Fibroblast of upper back skin (primary cell): ENCODE measurements around the gene RBMY1A1.
"Not testable (repeated sequence)": the region's sequence is repeated elsewhere in the genome, so short reads cannot be mapped to it uniquely, and the experiment has no call there.

ENCODE experiments used
- DNase-seq: peaks from one replicate; pipeline ENCODE4 v3.0.0-alpha.2; 2013

The RBMY1A1 gene

GRCh38 chrY:21534579-21534978, at the start of gene RBMY1A1:
RBMY1A1 (plus strand) TSS chrY:21534879; CDS start chrY:21536892, 2,013 bp downstream.
- not testable (repeated sequence) for DNase-seq

GRCh38 chrY:21511038-21511437, 23.6 kb upstream of the RBMY1A1 start, which contains the start of gene RBMY1B:
RBMY1B (plus strand) TSS chrY:21511338; CDS start chrY:21513351, 2,013 bp downstream.
- not testable (repeated sequence) for DNase-seq

DNA sequence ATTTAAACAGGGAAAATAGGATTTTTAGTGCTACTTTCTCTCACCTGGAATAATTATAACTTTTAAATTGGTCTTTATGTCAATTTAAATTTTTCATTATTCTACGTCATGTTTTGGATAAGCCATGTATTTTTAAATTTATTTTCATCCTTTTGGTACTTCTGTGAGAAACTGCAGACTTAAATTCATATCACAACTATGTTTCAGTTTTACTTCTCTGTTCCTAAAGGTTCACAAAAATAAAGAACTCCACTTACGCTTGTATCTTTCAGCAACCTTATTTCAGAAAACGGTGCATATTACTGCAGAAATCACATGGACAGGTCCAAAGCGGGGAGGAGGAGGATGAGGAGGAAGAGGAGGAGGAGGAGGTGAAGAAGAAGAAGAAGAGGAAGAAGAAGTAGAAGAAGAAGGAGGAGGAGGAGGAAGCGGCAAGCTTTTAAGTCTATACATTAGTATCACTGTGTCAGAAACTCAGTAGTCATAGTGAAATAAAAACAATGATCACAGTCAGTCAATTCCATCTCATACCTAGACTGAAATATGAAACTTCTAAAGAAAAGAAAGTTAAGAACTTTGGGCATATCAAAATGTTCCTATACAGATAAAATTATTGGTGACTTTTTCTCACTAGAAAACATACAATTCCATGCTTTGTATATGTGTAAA, 24.8 kb downstream of the RBMY1A1 start:
- DNase-seq = not testable (repeated sequence)

- DNase-seq = no peak
These were observed 50.8 kb downstream of the RBMY1A1 start for GRCh38 chrY:21585449-21585848.

- DNase-seq = not testable (repeated sequence)
These were observed 51.8 kb downstream of the RBMY1A1 start for GRCh38 chrY:21586454-21586853.

DNA sequence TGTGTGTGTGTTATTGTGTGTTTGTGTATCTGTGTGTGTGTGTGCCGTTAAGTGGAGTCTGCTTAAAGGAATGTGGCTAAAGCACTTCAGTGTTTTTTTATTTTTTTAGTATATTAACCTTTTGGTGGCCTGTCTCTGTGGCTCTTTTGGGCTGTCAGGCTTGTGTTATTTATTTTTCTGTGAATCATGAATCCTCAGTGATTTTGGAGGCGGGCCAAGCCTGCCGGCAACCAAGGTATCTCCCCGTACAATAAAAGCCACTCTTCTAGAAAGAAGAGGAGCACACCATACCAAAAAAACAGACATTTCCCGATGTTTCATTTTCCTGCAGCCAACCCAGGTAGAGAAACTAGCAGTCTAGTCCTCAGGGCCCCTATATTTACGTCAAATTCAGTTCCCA, 57.4 kb downstream of the RBMY1A1 start:
- no peak for DNase-seq

GRCh38 chrY:21596287-21596686, 61.6 kb downstream of the RBMY1A1 start:
- not testable (repeated sequence) for DNase-seq
